Measurements from ENCODE around the gene TTC16.

DNA sequence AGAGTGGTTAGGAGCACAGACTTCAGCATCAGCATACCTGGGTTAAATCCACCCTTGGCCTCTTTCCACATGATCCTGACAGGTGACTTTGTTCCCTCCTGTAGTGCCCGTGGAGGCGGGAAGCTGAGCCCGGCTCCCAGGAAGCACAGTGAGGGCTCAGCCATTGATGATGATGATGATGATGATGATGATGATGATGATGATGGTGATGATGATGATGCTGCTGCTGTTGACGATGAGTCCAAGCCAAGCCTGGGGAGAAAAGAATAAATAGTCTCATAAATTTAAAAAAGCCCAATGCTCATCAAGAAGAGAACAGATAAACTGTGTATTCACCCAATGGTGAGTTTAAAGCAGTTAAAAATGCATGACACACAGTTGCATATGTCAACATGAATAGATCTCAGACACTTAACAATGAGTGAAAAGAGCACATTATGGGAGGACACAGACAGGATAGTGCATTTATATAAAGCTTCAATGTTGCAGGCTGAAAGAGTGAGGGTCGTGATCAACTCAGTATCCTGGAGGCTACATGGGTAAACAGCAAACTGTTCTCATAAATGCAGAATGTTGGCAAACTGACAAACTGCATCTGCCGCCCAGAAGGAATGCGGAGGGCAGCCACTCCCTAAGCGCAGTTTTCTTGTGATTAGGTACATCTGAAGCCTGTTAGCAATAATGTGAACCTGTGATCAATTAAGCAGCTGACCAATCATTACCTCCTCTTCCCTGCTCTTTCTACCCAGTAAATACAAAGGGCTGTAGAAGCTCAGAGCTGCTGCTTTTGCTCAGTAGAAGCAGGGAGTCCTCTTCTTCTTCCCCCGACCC lies 20.8 kb upstream of the TTC16 start:
- TF ChIP-seq CTCF (IDR thresholded peaks at IDR 0.05; ENCODE audit: insufficient read depth, low read depth, low read length) (no peak), EZH2 (IDR thresholded peaks at IDR 0.05; ENCODE audit: insufficient read depth, low read length) (no peak)
